ENCODE data around the gene ARL16.
A peak's percentile ranks its signal among the peaks of the same experiment; 100 is the strongest.

ARL16 gene

DNA sequence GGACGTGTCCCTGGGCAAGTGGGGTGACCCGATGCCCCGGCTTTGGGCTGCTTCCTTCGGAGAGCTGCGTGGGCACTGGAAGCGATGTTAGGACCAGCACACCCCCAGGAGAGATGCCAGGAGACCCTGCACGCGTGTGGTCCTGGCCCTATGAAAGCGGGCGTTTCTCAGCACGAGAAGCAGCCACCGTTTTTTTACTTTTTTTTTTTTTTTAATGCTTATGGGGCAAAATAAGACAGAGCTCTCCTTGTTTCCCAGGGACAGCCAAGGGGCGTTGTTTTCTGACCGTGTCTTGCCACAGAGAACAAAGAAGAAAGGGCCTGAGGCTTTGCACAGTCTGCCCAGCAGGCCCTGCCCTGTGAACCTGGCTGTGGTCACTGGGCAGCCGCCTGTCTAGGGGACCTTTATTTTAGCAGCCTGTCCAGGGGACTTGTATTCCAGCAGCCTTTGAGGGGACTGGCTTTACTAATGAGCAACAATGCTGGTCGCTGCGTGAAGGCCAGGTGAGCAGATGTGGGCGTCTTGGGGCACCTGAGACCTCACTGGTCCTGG lies 29.5 kb upstream of the ARL16 start:
- no peak for DNase-seq (ENCODE audit: low read depth in 2 of 2)

DNA sequence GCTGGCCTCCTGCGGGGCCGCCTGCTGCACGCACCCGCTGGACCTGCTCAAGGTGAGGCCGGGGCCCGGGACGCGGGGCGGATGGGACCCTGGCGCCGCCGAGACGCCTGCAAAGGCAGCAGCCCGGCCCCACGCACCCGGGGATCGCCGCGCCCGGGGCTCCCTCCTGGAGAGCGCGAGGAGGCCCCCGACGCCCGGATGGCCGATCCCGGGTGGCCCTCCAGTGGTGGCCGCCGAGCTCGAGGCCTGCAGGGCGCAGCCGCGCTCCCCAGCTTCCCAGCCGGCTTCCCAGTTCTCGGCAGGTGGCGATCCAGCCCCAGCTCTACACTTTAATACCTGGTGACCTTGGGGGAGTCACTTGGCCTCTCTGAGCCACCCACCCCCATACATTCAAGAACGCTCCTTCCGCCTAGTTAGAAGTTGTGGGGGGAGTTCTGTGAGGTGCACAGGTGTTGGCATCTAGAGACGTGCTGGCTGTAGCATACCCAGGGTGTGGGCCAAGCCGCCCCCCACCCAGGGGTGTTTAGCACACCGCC lies 28.9 kb upstream of the ARL16 start:
- DNase-seq (ENCODE audit: low read depth in 2 of 2) = no peak

DNA sequence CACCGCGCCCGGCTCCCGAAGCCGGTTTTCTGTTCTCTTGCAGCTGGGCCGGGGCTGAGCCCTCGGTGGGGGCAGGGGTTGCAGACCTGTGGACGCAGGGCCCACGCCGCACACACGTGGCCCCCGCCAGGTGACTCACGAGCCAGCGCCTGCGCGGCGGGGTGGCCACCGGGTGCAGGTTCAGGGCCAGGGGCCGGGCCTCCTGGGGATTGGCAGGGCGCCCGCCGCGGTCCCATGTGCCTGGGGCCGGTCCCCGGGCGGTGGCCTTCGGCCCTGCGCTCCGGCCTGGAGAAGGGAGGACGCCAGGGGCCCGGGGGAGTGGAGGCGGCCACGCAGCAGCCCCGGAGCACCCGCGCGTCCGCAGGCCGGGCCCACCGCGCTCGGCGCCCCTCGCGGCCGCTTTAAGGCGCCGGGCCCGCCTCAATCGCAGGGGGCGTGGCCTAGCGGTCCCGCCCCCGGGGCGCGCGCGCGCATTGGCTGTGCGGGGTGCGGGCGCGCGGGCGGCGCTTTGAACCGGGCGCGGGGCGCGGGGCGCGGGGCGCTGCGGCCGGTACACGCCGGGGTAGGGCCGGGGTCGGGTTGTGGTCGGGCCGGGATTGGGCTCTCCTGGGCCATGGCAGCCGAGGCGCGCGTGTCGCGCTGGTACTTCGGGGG lies 28.3 kb upstream of the ARL16 start, which contains the start of gene SLC25A10:
Gene SLC25A10 (plus strand): TSS at position 471 of the 654 bp plus-strand sequence. CDS start 143 bp downstream, at position 614.
- peak; percentile 60 to 71 for DNase-seq (ENCODE audit: low read depth in 2 of 2)

DNA sequence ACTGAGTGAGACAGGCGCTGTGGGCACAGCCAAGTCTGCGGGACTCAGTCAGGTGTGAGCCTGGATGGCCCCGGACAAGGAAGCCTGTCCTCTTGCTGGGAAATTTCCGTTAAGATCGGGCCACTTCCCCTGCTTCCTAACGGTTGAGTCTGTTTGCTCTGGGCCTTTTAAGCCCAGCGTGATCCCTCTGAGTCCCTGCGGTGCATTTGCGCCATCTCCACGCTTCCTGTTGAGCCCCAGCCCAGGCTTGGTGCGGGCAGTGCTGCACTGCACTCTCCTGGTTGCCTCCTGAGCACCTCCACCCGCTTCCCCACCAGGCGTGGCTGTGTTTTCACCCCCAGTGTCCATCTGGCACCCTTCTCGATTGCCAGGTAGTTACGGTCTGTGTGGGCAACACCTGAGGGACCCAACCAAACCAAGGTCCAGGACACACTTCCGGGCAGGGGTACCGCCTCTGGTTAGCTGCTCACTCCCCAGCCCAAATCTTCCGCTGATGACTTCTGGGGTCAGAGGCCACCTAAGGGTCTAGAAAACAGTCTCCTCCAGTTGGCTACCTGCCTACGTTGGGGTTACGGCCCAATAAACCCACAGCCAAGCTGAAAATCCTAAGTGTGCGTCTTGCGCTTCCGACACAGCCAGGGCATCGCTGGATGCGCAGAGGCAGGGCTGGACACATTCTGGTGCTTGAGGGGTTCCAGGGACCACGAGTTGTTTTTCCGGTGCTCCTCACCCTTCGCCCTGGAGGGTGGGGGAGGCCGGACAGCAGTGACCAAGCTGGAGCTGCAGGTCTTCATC lies 27.1 kb upstream of the ARL16 start:
- DNase-seq (ENCODE audit: low read depth in 2 of 2) = no peak

DNA sequence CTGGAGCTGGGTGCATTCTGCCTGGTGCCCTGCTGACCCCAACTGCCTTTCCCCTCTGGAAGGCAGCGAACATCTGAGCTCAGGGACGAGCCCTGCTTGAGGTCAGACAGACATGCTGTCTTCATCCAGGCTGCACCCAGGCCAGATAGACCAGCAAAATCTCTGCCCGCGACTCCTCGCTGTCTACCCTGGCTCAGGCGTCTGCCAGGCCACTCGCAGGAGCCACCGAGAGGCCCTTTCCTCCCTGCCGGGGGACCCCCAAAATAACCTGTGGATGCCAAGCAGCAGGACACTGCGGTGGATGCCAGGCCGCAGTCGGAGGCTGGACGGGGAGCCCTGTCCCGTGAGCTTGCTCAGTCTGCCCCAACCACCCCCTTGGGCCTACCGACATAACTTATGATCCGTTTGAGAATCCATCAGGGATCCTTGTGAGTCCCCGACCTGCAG lies 25.2 kb upstream of the ARL16 start:
- no peak for DNase-seq (ENCODE audit: low read depth in 2 of 2)

DNA sequence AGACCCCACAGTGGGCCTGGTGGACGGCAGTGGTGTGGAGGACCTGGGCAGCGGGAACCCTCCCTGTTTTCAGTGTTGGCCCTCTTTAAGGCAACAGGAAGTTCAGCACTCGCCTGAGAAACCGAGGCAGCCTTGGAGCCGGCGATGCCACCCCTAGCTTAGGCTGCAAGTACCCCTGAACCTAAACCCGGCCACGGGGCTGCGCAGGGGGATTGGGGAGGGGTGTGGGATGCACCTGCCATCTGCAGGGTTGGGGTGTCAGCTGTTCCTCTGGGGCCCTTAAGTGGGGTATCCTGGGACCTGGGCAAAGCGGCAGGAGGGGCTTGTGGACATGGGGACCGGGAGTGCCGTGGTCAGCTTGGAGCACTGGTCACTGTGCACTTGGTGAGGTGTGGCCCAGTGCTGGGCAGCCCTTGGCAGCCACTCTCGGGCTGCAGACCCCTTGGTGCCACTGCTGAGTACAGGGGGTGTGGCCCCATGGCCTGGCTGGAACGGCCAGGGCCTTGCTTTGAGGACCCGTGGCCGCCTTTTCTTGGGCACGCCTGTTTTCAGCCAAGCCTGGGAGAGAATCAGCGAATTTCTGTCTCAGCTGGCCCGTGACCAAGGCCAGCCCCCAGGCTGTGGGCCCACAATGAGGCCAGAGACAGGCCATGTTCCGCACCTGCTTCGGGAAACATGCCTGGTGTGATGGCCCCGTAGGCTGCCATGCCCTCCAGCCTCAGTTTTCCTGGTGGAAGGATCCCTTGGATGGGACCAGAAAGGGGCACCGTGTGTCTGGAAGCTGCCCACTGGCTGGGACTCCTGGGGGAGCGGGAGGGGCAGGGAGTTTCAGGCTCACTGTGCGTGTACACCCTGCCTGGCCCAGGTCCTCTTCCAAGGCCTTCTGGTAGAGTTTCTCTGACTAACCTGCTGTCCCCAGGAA lies 24.4 kb upstream of the ARL16 start:
- no peak for DNase-seq (ENCODE audit: low read depth in 2 of 2)

DNA sequence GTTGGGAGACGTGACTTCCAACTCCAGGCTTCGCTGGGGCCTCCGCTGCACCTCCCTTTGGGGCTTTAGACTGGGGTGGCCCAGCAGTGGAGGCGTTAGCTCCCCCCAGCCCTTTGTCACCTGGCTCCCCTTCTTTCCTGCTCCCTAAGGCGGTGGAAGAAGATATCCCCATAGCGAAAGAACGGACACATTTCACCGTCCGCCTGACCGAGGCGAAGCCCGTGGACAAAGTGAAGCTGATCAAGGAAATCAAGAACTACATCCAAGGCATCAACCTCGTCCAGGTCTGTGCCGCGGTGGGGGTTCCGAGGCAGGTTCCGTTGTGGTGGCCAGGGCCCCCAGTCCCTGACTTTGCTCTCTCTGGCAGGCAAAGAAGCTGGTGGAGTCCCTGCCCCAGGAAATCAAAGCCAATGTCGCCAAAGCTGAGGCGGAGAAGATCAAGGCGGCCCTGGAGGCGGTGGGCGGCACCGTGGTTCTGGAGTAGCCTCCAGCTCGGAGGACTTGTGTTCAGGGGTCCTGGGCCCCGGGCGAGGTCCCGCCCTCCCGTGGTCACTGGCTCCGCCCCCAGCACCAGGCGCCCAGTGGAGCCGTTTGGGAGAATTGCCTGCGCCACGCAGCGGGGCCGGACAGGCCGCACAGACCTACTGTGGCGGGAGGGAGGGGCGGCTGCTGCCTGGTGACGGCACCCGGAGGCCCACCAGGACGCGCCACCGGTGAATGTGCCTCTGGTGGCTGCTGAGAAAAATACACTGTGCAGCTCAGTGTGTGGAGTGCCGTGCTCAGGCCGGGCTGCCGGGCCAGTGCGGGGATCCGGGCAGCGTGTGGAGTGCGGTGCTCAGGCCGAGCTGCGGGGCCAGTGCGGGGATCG lies 23.4 kb upstream of the ARL16 start:
- DNase-seq (ENCODE audit: low read depth in 2 of 2) = no peak

DNA sequence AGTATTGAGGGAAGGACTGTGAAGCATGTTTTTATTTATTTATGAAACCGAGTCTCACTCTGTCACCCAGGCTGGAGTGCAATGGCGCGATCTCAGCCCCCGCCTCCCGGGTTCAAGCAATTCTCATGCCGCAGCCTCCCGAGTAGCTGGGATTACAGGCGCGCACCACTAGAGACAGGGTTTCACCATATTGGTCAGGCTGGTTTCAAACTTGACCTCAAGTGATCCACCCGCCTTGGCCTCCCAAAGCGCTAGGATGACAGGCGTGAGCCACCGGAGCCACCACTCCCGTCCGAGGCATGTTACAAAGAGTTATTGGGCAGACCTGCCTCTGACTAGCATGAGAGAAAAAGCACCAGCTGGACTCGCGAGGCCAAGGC lies 22.6 kb upstream of the ARL16 start:
- no peak for DNase-seq (ENCODE audit: low read depth in 2 of 2)

DNA sequence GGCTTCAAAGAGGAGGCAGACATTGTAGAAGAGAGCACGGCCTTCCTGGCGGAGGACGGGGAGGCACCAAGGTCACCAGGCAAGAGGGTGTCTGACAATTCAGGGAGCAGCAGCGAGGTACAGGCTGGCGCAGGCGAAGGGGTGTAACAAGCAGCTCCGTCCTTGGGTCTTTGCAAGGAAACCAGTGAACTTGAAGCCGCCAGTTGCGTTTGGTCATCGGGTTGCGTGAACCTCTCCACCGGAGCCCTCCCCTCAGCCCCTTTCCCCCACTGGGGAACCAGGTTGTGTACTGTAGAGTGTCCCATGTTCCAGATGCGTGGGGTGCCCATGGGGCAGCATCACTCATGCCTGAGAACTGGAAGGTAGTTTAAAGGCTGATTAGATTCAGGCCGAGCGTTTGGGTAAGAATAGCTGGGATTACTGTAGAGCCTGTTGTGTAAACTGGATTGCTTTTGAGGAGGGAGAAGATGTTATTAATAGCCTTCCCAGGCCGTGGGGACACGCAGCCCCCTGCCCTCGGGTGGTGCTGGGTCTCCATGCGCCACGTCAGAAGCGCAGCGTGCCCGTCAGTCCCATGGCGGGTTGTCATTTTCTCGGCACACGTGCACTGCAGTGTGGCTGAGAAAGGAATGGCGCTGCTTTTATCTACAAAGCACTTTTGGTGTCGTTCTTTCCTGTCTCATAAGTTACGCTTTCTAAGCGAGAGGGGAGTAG lies 22.1 kb upstream of the ARL16 start:
- DNase-seq (ENCODE audit: low read depth in 2 of 2) = no peak

DNA sequence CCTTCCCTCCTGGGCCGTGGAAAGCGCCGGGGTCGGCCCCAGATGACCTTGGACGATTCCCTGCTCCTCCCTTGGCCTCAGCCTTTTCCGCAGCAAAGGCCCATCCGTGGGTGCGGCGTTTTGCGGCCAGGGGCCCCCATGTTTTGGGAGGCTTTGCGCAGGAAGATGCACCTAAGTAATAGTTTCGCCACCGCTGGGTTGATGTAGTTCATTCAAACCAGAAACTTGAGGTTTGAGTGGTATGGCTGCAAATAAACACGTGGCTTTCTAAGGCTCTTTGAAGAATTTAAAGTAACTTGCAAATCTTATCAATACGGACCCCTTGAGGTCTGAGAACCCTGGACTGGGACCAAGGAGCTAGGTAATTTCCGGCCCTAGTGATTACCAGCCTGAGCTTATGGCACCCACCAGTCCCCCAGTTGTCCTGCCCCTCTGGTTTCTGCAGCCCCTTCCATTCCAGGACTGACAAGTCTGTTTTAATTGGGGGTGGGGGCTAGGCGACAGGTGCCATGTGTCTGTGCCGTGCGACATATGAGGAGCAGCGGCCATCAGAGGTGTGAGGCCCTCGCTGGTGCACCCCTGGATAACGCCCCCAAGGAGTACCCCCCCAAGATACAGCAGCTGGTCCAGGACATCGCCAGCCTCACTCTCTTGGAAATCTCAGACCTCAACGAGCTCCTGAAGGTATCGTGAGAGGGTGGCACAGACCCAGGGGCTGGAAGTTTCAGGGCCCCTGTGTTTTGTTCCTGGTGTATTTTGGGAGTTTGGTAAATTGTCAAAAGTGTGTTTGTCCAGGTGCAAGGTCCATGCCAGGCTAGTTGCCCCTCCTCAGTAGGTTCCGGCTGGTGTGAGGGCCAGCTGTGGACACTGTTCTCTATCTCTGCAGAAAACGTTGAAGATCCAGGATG lies 20.4 kb upstream of the ARL16 start:
- no peak for DNase-seq (ENCODE audit: low read depth in 2 of 2)

DNA sequence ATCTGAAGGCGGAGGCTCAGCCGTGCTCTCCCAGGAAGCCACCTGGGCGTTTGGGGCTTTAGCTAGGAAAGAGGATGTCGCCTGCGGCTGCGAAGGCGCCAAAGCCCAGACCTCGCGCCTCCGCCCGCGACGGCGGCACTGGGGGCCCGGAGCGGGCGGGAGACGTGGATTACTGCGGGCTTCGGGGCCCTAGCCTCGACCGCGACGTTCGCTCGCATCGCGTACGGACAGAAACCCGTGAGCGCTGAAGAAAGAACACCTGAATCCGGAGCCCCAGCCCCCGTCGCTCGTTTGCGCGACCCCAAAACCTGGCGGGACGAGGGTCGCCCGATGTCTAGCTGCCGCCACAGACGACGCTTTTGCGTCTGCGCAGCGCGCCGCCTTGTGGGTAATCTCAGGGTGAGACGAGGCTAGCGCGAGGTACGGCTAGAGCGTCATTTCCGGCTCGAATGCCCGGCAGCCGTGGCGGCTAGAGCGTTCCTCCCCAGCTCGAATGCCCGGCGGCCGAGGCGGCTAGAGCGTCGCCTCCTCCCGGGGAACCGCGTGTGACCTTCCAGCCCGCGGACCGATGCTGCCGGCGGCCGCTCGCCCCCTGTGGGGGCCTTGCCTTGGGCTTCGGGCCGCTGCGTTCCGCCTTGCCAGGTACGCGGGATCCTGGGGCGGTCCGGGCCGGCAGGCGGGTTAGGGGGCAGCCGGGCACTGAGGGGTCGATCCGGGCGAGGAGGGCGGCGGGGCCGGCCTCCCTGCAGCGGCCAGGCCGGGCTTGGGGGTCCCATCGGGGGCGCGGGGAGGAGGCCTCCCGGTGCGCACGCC lies 19.5 kb upstream of the ARL16 start, which contains the start of gene MRPL12:
Gene MRPL12 (plus strand): TSS at position 434 of the 813 bp plus-strand sequence. CDS start 135 bp downstream, at position 569.
- DNase-seq (ENCODE audit: low read depth in 2 of 2) = peak; percentile 79 to 81

DNA sequence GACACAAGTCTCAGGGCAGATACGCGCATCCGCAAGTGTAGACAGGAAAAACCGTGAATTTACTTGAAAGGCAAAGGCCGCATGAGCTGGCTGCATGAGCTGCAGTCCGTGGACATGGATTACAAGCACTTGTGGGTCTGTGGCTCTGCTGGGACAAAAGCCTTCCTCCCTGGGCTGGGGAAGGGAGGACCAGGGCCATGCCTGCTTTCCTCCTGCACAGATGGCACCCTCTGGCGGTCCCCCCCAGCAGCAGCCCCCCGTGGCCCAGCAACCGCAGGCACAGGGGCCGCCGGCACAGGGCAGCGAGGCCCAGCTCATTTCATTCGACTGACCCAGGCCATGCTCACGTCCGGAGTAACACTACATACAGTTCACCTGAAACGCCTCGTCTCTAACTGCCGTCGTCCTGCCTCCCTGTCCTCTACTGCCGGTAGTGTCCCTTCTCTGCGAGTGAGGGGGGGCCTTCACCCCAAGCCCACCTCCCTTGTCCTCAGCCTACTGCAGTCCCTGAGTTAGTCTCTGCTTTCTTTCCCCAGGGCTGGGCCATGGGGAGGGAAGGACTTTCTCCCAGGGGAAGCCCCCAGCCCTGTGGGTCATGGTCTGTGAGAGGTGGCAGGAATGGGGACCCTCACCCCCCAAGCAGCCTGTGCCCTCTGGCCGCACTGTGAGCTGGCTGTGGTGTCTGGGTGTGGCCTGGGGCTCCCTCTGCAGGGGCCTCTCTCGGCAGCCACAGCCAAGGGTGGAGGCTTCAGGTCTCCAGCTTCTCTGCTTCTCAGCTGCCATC lies 17.9 kb upstream of the ARL16 start:
- DNase-seq (ENCODE audit: low read depth in 2 of 2) = no peak

DNA sequence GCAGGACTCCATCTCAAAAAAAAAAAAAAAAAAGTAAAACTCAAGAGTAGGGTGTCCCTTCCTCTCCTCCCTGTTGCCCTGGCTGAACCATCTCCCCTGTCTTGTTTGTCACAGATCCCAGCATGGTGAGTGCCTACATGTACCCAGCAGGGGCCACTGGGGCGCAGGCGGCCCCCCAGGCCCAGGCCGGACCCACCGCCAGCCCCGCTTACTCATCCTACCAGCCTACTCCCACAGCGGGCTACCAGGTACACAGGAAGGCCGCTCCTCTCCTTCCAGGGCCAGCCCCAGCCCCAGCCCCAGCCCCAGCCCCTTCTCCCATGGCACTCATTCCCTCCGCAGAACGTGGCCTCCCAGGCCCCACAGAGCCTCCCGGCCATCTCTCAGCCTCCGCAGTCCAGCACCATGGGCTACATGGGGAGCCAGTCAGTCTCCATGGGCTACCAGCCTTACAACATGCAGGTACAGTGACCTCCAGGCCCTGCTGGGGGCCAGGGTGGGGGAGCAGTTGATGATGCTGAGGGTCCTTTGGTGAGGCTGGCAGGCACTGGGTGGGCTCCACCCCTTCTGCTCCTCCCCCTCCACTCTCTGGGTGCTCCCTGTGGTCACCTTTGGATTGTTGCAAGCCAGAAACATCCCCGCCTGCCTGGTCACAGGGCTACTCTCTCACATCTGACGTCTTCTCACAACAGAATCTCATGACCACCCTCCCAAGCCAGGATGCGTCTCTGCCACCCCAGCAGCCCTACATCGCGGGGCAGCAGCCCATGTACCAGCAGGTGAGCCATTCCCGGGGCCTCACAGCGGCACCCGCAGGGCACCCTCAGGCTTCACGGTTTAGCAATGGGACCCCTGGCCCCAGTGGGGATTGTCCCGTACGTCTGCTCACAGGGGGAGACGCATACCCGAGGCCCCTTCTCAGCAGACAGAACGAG lies 17.0 kb upstream of the ARL16 start:
- DNase-seq (ENCODE audit: low read depth in 2 of 2) = no peak

DNA sequence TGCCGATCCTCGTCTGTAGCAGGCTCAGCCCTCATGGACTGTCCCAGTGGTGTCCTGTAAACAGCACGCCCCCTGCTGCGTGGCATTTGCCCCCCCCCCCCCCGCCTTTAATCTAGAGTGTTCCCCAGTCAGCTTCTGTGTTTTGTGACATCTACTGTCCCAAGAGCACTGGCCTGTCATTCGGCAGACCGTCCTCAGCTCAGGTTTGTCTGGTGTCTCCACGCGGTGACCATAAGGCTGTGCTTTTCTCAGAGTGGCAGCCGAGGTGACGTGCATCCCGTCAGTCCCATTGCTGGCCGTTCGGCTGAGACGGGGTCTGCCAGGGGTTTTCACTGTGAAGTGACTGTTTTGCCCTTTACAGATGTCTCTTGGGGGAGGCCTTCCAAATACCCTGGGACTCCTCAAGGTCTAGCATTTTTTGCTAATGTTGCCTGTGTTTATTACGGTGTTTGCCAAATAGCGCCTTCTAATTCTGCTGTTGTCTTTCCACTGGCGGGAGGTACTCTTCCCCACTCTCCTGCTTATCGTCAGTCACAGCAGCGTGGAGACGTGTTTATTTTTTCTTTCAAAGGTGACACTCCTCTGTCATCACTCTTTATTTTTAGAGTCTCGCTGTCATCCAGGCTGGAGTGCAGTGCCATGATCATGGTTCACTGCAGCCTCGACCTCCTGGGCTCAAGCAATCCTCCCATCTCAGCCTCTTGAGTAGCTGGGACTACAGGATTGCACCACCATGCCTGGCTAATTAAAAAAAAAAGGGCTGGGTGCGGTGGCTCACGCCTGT lies 13.9 kb upstream of the ARL16 start:
- DNase-seq (ENCODE audit: low read depth in 2 of 2) = no peak
